ENCODE results near the gene C1QL4. TPM values are rescaled to one million over a fixed set of nuclear protein-coding genes. Genes with fewer than 3 reads are reported as not detected.

C1QL4 gene
- total and polyA plus RNA-seq, 2 donors (not counting 1 experiment from before 2014, with no cell fraction given), result not detected

DNA sequence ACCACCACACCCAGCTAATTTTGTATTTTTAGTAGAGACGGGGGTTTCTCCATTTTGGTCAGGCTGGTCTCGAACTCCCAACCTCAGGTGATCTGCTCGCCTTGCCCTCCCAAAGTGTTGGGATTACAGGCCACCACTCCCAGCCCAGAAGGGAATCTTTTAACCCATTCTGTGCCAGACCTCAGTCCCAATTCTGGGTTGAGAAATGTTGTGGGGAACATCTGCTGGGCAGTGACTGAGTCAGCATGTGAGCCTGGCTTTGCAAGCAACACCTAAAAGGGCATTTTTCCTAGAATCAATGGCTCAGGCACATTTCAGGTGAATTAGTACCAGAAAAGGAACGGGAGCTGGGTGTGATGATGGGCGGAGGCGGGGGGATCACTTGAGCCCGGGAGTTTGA lies 22.7 kb upstream of the C1QL4 start:
- H3K27ac ChIP-seq (ENCODE audit: low read length in 2 of 2), result no peak overlapping the region
- ATAC-seq (ENCODE audit: low read depth), result no peak

More for the DNA sequence above, 22.7 kb upstream of the C1QL4 start:
- H3K79me2 ChIP-seq (ENCODE audit: control insufficient read depth, insufficient read depth, low read length), result peaks cover 4% of the 10 kb centered on the region
- H3K9ac ChIP-seq (ENCODE audit: low read length), result no peak overlapping the region
- H3K36me3 ChIP-seq (replicated peaks in 1 of 2; ENCODE audit: control extremely low read depth in 1 of 2, control insufficient read depth in 1 of 2, extremely low read depth in 1 of 2, insufficient read depth in 2 of 2, low read length in 1 of 2), result no peaks in the 10 kb centered on the region
- H3K4me3 ChIP-seq (ENCODE audit: control extremely low read depth in 1 of 5, extremely low read depth in 1 of 5, insufficient read depth in 1 of 5, low read depth in 2 of 5, low read length in 4 of 5), result no peak overlapping the region
- Mint-ChIP-seq H3K4me1 (peaks cover 2% of the 10 kb centered on the region), H3K27me3 (peaks cover 27% of the 10 kb centered on the region), H3K27ac (no peak overlapping the region), H3K9me3 (ENCODE audit: insufficient read depth) (no peaks in the 10 kb centered on the region), H3K4me3 (no peak overlapping the region)
- no CpG with 5 or more reads among the region's 7 CpGs for WGBS (ENCODE audit: insufficient coverage)
- CTCF ChIA-PET, result interaction anchor here (1.1 to 22.4 kb wide), 19 partner anchors 8 to 264 kb away, joined by 4 to 729 read pairs (median 17); partner anchors contain the start of genes C1QL4, DNAJC22, PRPF40B and PRPH
- POLR2A ChIA-PET, result no interaction called here
- peaks cover 3 to 5% of the 10 kb centered on the region in 2 donors for H3K4me1 ChIP-seq (ENCODE audit: control insufficient read depth in 2 of 2, insufficient read depth in 2 of 2, low read length in 2 of 2)
- H2AFZ ChIP-seq (ENCODE audit: insufficient read depth, low read depth, low read length, poor library complexity, severe bottlenecking), result no peak overlapping the region
- H4K20me1 ChIP-seq (ENCODE audit: control insufficient read depth, insufficient read depth, low read length, poor library complexity, severe bottlenecking), result no peaks in the 10 kb centered on the region
- intact Hi-C loops (cut with micrococcal nuclease), result loop anchor here (5.0 kb wide), 1 partner anchor 33 kb away; no protein-coding TSS in a partner anchor
- no peaks in the 10 kb centered on the region for H3K9me3 ChIP-seq (ENCODE audit: control extremely low read depth in 1 of 3, control insufficient read depth in 2 of 3, insufficient read depth in 1 of 3, low read length in 2 of 3)
- H3K4me2 ChIP-seq (replicated peaks; ENCODE audit: low read depth, low read length, poor library complexity, severe bottlenecking), result no peak overlapping the region
- no peak for TF ChIP-seq EZH2 (IDR thresholded peaks at IDR 0.05; ENCODE audit: borderline replicate concordance, insufficient read depth, low read depth, low read length, poor library complexity, severe bottlenecking)
- TF ChIP-seq, protein P1, sequence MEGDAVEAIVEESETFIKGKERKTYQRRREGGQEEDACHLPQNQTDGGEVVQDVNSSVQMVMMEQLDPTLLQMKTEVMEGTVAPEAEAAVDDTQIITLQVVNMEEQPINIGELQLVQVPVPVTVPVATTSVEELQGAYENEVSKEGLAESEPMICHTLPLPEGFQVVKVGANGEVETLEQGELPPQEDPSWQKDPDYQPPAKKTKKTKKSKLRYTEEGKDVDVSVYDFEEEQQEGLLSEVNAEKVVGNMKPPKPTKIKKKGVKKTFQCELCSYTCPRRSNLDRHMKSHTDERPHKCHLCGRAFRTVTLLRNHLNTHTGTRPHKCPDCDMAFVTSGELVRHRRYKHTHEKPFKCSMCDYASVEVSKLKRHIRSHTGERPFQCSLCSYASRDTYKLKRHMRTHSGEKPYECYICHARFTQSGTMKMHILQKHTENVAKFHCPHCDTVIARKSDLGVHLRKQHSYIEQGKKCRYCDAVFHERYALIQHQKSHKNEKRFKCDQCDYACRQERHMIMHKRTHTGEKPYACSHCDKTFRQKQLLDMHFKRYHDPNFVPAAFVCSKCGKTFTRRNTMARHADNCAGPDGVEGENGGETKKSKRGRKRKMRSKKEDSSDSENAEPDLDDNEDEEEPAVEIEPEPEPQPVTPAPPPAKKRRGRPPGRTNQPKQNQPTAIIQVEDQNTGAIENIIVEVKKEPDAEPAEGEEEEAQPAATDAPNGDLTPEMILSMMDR (IDR thresholded peaks at IDR 0.05), result no peak
- DNase-seq, result no peak
- peaks cover 0 to 8% (median 3%) of the 10 kb centered on the region in 4 experiments for H3K27me3 ChIP-seq (replicated peaks in 1 of 4; ENCODE audit: control extremely low read depth in 1 of 4, control insufficient read depth in 3 of 4, insufficient read depth in 4 of 4, low read length in 3 of 4)
